ENCODE results near the gene DUOXA2. TPM values are rescaled to one million over a fixed set of nuclear protein-coding genes. Genes with fewer than 3 reads are reported as not detected.

Gene DUOXA2
- polyA plus RNA-seq, 2 of the 4 experiments (the other 2 are of a cell fraction): not detected

DNA sequence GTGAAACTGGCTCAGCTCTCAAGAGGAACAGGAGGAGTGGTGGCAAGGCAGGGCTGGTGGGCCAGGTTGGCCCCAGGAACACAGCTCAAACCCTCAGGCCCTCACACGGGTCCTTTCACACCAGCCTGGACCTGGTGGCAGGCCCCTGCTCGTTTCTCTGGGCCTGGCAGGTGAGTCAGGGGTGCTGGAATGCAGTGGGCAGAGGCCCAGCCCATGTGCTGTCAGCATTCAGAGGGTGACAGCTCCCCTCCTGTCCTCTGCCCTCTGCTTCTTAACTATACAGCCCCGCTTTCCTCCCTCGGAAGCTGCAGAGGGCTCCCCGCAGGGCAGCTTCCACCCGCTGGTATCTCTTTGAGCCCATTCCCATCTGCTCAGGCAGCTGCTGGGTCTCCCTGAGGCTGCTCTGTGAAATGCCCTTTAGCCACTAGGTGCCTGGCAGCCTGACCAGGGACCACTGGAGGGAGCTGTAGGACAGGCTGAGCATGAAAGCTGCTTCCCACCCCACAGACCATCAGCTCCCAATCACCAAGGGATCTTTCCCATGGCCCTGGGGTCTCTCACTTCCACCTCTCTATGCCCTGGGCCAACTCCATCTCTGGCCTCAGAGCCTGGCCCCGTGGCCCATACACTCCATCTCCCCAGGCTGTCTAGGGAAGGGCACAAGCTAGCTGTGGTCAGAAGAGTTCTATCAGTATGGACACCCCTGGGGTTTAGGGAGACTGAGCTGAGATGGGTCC lies 48.8 kb downstream of the DUOXA2 start:
- ChIA-PET CTCF (interaction anchor here (0.7 to 8.6 kb wide), 40 partner anchors 9 to 454 kb away, joined by 3 to 104 read pairs (median 6); a partner anchor contains a TSS), POLR2A (interaction anchor here (0.9 to 1.9 kb wide), 4 partner anchors 37 to 240 kb away, joined by 3 to 14 read pairs (median 5); a partner anchor contains a TSS)
- Histone ChIP-seq H3K9me3 (no peaks in the 10 kb centered on the region), H3K4me1 (peaks cover 11% of the 10 kb centered on the region), H3K4me3 (no peak overlapping the region), H3K27ac (peak overlapping the region in 1 of 2 experiments; percentile 35; a peak in 3 of 6 replicates), H3K4me2 (no peak overlapping the region)
- TF ChIP-seq MAFK (IDR thresholded peaks at IDR 0.05; ENCODE audit: partially characterized antibody): no peak
- TF ChIP-seq, protein P1, sequence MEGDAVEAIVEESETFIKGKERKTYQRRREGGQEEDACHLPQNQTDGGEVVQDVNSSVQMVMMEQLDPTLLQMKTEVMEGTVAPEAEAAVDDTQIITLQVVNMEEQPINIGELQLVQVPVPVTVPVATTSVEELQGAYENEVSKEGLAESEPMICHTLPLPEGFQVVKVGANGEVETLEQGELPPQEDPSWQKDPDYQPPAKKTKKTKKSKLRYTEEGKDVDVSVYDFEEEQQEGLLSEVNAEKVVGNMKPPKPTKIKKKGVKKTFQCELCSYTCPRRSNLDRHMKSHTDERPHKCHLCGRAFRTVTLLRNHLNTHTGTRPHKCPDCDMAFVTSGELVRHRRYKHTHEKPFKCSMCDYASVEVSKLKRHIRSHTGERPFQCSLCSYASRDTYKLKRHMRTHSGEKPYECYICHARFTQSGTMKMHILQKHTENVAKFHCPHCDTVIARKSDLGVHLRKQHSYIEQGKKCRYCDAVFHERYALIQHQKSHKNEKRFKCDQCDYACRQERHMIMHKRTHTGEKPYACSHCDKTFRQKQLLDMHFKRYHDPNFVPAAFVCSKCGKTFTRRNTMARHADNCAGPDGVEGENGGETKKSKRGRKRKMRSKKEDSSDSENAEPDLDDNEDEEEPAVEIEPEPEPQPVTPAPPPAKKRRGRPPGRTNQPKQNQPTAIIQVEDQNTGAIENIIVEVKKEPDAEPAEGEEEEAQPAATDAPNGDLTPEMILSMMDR (IDR thresholded peaks at IDR 0.05): peak; percentile 74
- peak; percentile 82 to 86 for TF ChIP-seq RAD21 (conservative IDR thresholded peaks at IDR 0.05 in 1 of 2, IDR thresholded peaks at IDR 0.05 in 1 of 2)
- TF ChIP-seq RCOR1 (IDR thresholded peaks at IDR 0.05; ENCODE audit: low read depth, low read length): no peak
- TF ChIP-seq HEYL (CRISPR knock-in tag; IDR thresholded peaks at IDR 0.05): no peak
- TF ChIP-seq SMC3 (IDR thresholded peaks at IDR 0.05): peak; percentile 60
- TF ChIP-seq CHD2 (IDR thresholded peaks at IDR 0.05; ENCODE audit: low read length, partially characterized antibody): no peak
- peak; percentile 77 to 87 for ATAC-seq
- FAIRE-seq: no peak
- 3% methylated on average over 5 of the region's 7 CpGs for WGBS (ENCODE audit: missing lambda C conversion rate)
- DNase-seq (ENCODE audit: low read depth in 1 of 2, low spot score in 1 of 2): peak; percentile 74 to 89

DNA sequence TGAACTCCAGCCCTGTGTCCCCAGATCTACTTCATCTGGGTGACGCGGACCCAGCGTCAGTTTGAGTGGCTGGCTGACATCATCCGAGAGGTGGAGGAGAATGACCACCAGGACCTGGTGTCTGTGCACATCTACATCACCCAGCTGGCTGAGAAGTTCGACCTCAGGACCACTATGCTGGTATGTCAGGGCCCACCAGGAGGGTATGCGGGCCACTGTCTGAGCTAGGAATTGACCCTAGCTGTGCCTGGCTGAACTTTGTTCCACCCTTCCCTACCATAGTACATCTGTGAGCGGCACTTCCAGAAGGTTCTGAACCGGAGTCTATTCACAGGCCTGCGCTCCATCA lies 49.4 kb downstream of the DUOXA2 start:
- 94% methylated on average over 5 of the region's 9 CpGs for WGBS (ENCODE audit: missing lambda C conversion rate)
- Histone ChIP-seq H3K4me1 (peaks cover 11% of the 10 kb centered on the region), H3K4me2 (no peak overlapping the region), H3K4me3 (no peak overlapping the region), H3K9me3 (no peaks in the 10 kb centered on the region), H3K27ac (no peak overlapping the region)
- FAIRE-seq (no peak), ATAC-seq (no peak), DNase-seq (ENCODE audit: low read depth in 1 of 2, low spot score in 1 of 2) (no peak)
- POLR2A ChIA-PET: interaction anchor here (0.9 to 1.9 kb wide), 4 partner anchors 37 to 239 kb away, joined by 3 to 14 read pairs (median 5); a partner anchor contains a TSS
- CTCF ChIA-PET: interaction anchor here (0.7 to 8.6 kb wide), 37 partner anchors 8 to 454 kb away, joined by 3 to 104 read pairs (median 6); a partner anchor contains a TSS
- TF ChIP-seq MAFK (IDR thresholded peaks at IDR 0.05; ENCODE audit: partially characterized antibody) (no peak), ZSCAN20 (CRISPR knock-in tag; IDR thresholded peaks at IDR 0.05) (no peak), HOXB13 (CRISPR knock-in tag; IDR thresholded peaks at IDR 0.05; ENCODE audit: low read depth) (no peak)
- TF ChIP-seq, protein P2, sequence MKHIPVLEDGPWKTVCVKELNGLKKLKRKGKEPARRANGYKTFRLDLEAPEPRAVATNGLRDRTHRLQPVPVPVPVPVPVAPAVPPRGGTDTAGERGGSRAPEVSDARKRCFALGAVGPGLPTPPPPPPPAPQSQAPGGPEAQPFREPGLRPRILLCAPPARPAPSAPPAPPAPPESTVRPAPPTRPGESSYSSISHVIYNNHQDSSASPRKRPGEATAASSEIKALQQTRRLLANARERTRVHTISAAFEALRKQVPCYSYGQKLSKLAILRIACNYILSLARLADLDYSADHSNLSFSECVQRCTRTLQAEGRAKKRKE (CRISPR knock-in tag; IDR thresholded peaks at IDR 0.05; ENCODE audit: low read depth): no peak

DNA sequence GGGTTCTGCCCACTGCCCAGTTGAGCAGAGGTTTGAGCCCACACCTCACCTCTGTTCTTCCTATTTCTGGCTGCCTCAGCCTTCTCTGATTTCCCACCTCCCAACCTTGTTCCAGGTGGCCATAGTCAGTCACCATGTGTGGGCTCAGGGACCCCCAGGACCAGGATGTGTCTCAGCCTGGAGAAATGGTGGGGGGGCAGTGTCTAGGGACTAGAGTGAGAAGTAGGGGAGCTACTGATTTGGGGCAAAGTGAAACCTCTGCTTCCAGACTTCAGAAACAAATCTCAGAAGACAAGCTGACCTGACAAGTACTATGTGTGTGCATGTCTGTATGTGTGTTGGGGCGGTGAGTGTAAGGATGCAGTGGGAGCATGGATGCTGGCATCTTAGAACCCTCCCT lies 50.8 kb downstream of the DUOXA2 start:
- WGBS (ENCODE audit: missing lambda C conversion rate): 100% methylated on average over 1 of the region's 1 CpG
- no peak overlapping the region for H3K4me2 ChIP-seq
- POLR2A ChIA-PET: interaction anchor here (0.6 to 1.1 kb wide), 2 partner anchors 36 to 111 kb away, joined by 3 to 4 read pairs; no protein-coding TSS in a partner anchor
- H3K27ac ChIP-seq: no peak overlapping the region
- CTCF ChIA-PET: interaction anchor here (2.5 to 8.6 kb wide), 4 partner anchors 37 to 293 kb away, joined by 7 to 104 read pairs (median 24); a partner anchor contains a TSS
- DNase-seq (ENCODE audit: low read depth in 1 of 2, low spot score in 1 of 2) (no peak), FAIRE-seq (no peak), ATAC-seq (no peak)
- H3K4me3 ChIP-seq: no peak overlapping the region
- H3K4me1 ChIP-seq: peaks cover 11% of the 10 kb centered on the region
- H3K9me3 ChIP-seq: no peaks in the 10 kb centered on the region
- TF ChIP-seq, protein P3, sequence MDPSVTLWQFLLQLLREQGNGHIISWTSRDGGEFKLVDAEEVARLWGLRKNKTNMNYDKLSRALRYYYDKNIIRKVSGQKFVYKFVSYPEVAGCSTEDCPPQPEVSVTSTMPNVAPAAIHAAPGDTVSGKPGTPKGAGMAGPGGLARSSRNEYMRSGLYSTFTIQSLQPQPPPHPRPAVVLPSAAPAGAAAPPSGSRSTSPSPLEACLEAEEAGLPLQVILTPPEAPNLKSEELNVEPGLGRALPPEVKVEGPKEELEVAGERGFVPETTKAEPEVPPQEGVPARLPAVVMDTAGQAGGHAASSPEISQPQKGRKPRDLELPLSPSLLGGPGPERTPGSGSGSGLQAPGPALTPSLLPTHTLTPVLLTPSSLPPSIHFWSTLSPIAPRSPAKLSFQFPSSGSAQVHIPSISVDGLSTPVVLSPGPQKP (IDR thresholded peaks at IDR 0.05; ENCODE audit: low read depth, low read length): no peak
- TF ChIP-seq JUN (IDR thresholded peaks at IDR 0.05): no peak

DNA sequence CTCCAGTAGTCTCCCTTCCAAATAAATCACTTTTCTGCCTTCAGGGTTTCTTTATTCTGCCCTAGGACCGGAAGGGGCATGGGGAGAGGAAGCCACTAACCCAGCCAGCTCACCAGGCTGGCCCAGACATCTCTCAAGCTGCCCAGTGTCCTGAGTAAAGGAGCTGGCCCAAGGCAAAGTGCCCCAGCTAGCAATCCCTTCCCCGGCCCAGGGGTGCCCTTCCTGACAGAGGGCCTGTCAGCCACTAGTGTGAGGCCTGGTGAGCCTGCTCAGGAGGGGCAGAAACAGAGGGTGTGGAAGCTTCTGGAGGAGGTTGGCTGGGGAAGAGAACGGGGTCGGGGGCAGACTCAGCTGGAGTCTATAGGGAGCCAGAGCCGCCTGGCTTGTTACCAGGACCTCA lies 51.4 kb downstream of the DUOXA2 start:
- TF ChIP-seq, protein P4, sequence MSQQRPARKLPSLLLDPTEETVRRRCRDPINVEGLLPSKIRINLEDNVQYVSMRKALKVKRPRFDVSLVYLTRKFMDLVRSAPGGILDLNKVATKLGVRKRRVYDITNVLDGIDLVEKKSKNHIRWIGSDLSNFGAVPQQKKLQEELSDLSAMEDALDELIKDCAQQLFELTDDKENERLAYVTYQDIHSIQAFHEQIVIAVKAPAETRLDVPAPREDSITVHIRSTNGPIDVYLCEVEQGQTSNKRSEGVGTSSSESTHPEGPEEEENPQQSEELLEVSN (IDR thresholded peaks at IDR 0.05; ENCODE audit: borderline replicate concordance, low read depth): no peak
- TF ChIP-seq RARB (CRISPR knock-in tag; IDR thresholded peaks at IDR 0.05) (no peak), ZNF302 (CRISPR knock-in tag; IDR thresholded peaks at IDR 0.05) (no peak), CBX8 (IDR thresholded peaks at IDR 0.05) (no peak), KDM5A (IDR thresholded peaks at IDR 0.05) (no peak), RFX5 (IDR thresholded peaks at IDR 0.05) (no peak), HEYL (CRISPR knock-in tag; IDR thresholded peaks at IDR 0.05) (no peak)
- TF ChIP-seq, protein P5, sequence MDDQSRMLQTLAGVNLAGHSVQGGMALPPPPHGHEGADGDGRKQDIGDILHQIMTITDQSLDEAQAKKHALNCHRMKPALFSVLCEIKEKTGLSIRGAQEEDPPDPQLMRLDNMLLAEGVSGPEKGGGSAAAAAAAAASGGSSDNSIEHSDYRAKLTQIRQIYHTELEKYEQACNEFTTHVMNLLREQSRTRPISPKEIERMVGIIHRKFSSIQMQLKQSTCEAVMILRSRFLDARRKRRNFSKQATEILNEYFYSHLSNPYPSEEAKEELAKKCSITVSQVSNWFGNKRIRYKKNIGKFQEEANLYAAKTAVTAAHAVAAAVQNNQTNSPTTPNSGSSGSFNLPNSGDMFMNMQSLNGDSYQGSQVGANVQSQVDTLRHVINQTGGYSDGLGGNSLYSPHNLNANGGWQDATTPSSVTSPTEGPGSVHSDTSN (IDR thresholded peaks at IDR 0.05): no peak
- TF ChIP-seq, protein P3 (IDR thresholded peaks at IDR 0.05; ENCODE audit: low read depth, low read length): no peak
- 81% methylated on average over 2 of the region's 5 CpGs for WGBS (ENCODE audit: missing lambda C conversion rate)
- CTCF ChIA-PET: interaction anchor here (2.5 to 8.6 kb wide), 3 partner anchors 36 to 236 kb away, joined by 7 to 104 read pairs (median 39); a partner anchor contains a TSS

More for the DNA sequence above, 51.4 kb downstream of the DUOXA2 start:
- no peak for DNase-seq (ENCODE audit: low read depth in 1 of 2, low spot score in 1 of 2)
- Histone ChIP-seq H3K27ac (peak overlapping the region in 1 of 2 experiments; percentile 100; a peak in 3 of 6 replicates), H3K9me3 (no peaks in the 10 kb centered on the region), H3K4me2 (no peak overlapping the region; the same call in 2 of the 3 replicates), H3K4me3 (no peak overlapping the region), H3K4me1 (peaks cover 11% of the 10 kb centered on the region)
- ATAC-seq: no peak
- POLR2A ChIA-PET: interaction anchor here (0.6 to 1.1 kb wide), 3 partner anchors 33 to 110 kb away, joined by 3 to 4 read pairs (median 3); no protein-coding TSS in a partner anchor
- FAIRE-seq: no peak
